Measurements from ENCODE around the gene SAP130.

Gene SAP130

DNA sequence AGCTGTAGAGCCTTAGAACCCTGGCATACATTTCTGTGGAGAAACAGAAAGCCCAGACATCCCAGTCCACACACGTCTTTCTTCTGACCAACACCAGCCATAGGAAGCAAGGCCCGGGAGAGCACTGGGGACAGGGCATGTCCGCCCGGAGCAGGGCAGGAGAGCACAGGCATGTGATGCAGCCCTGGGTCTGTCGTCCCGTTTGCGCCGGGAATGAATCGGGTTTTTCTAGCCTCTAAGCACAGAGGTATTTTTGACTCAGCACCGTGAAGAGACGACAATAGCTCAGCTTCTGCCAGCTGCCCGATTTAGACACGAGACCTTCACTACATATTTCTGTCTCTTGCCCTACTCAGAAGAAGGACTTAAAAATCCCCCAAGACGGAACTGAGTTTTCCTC, 134.8 kb downstream of the SAP130 start:
- DNase-seq = no peak

DNA sequence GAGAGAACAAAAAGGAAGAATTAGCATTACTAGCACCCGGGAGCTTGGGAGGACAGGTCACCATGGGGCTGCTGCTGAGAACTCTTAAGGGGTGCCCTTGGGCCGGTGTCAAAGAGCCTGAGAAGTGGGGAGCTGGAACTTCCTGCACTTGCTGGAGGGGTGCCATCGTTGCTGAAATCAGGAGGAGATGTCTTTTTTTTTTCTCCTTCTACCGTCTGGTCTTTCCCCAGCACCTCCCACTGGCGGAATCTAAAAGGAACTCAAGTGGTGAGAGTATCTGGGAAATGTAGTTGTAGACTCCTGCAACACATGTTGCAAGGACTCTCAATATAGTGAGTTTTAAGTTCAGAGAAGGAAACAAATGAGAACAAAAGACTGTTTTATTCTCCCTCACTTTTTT, 136.0 kb downstream of the SAP130 start:
- DNase-seq = no peak
